ENCODE data around the gene PXK.

Gene PXK

GRCh38 chr3:58417075-58417474 lies 84.4 kb downstream of the PXK start:
- Histone ChIP-seq H3K27me3 (ENCODE audit: insufficient read depth, low read length, poor library complexity, severe bottlenecking) (no peaks in the 10 kb centered on the region), H3F3A (ENCODE audit: low read depth) (no peaks in the 10 kb centered on the region), H3K4me1 (ENCODE audit: insufficient read depth, low read length, poor library complexity, severe bottlenecking) (peaks cover 6% of the 10 kb centered on the region), H3K36me3 (ENCODE audit: insufficient read depth, low read length) (peaks cover 20% of the 10 kb centered on the region; the same call in 1 of the 2 replicates), H3K9me2 (replicated peaks; ENCODE audit: low read depth, low read length) (no peaks in the 10 kb centered on the region), H3K79me2 (ENCODE audit: insufficient read depth, low read length) (no peaks in the 10 kb centered on the region), H2AFZ (ENCODE audit: low read length) (no peak overlapping the region), H3K9ac (ENCODE audit: low read depth, low read length, poor library complexity, severe bottlenecking) (no peak overlapping the region), H3K4me3 (ENCODE audit: low read length, poor library complexity, severe bottlenecking) (no peak overlapping the region), H4K20me1 (ENCODE audit: insufficient read depth, low read length, poor library complexity, severe bottlenecking) (no peaks in the 10 kb centered on the region), H3K4me2 (ENCODE audit: low read depth, low read length, poor library complexity, severe bottlenecking) (no peak overlapping the region), H3K9me3 (ENCODE audit: insufficient read depth, low read depth, low read length) (no peaks in the 10 kb centered on the region)
- no peak for TF ChIP-seq EZH2phosphoT487 (IDR thresholded peaks at IDR 0.05; ENCODE audit: borderline replicate concordance)
- no peak for TF ChIP-seq CTCF (conservative IDR thresholded peaks at IDR 0.05; ENCODE audit: low read length)

DNA sequence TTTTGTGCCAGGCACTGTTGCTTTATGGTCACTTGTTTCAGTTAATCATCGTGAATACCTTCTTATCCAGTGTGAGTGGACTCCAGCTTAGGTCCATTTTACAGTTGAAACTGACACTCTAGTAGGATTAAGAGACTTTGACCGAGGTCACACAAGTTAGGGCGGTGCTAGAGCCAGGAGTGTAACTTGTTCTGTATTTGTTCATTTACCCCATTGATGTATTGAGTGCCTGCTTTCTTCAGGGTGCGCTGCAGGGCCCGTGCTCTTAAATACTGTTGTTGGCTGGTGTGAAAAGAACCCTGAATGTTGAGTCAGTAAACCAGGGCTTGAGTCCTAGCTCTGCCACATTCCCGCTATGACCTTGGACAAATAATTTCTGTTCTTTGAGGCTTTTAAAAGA lies 85.5 kb downstream of the PXK start:
- no peaks in the 10 kb centered on the region for H3F3A ChIP-seq (ENCODE audit: low read depth)
- no peaks in the 10 kb centered on the region for H3K27me3 ChIP-seq (ENCODE audit: insufficient read depth, low read length, poor library complexity, severe bottlenecking)
- no peak overlapping the region for H2AFZ ChIP-seq (ENCODE audit: low read length)
- peaks cover 16% of the 10 kb centered on the region; the same call in 1 of the 2 replicates for H3K36me3 ChIP-seq (ENCODE audit: insufficient read depth, low read length)
- no peak overlapping the region for H3K4me2 ChIP-seq (ENCODE audit: low read depth, low read length, poor library complexity, severe bottlenecking)
- H3K9ac ChIP-seq (ENCODE audit: low read depth, low read length, poor library complexity, severe bottlenecking), result no peak overlapping the region
- peaks cover 6% of the 10 kb centered on the region for H3K4me1 ChIP-seq (ENCODE audit: insufficient read depth, low read length, poor library complexity, severe bottlenecking)
- no peaks in the 10 kb centered on the region for H4K20me1 ChIP-seq (ENCODE audit: insufficient read depth, low read length, poor library complexity, severe bottlenecking)
- TF ChIP-seq CTCF (conservative IDR thresholded peaks at IDR 0.05; ENCODE audit: low read length) (no peak), EZH2phosphoT487 (IDR thresholded peaks at IDR 0.05; ENCODE audit: borderline replicate concordance) (no peak)
- H3K4me3 ChIP-seq (ENCODE audit: low read length, poor library complexity, severe bottlenecking), result no peak overlapping the region
- H3K9me3 ChIP-seq (ENCODE audit: insufficient read depth, low read depth, low read length), result no peaks in the 10 kb centered on the region
- no peaks in the 10 kb centered on the region for H3K79me2 ChIP-seq (ENCODE audit: insufficient read depth, low read length)
- no peaks in the 10 kb centered on the region for H3K9me2 ChIP-seq (replicated peaks; ENCODE audit: low read depth, low read length)

- Histone ChIP-seq H3K36me3 (ENCODE audit: insufficient read depth, low read length) (peaks cover 33% of the 10 kb centered on the region; the same call in 1 of the 2 replicates), H3K27me3 (ENCODE audit: insufficient read depth, low read length, poor library complexity, severe bottlenecking) (no peaks in the 10 kb centered on the region), H3K4me2 (ENCODE audit: low read depth, low read length, poor library complexity, severe bottlenecking) (no peak overlapping the region), H3K9ac (ENCODE audit: low read depth, low read length, poor library complexity, severe bottlenecking) (no peak overlapping the region), H3K4me1 (ENCODE audit: insufficient read depth, low read length, poor library complexity, severe bottlenecking) (peaks cover 6% of the 10 kb centered on the region), H3K9me3 (ENCODE audit: insufficient read depth, low read depth, low read length) (no peaks in the 10 kb centered on the region), H3F3A (ENCODE audit: low read depth) (no peaks in the 10 kb centered on the region), H3K4me3 (ENCODE audit: low read length, poor library complexity, severe bottlenecking) (no peak overlapping the region), H4K20me1 (ENCODE audit: insufficient read depth, low read length, poor library complexity, severe bottlenecking) (no peaks in the 10 kb centered on the region), H2AFZ (ENCODE audit: low read length) (no peak overlapping the region), H3K9me2 (replicated peaks; ENCODE audit: low read depth, low read length) (no peaks in the 10 kb centered on the region), H3K79me2 (ENCODE audit: insufficient read depth, low read length) (no peaks in the 10 kb centered on the region)
- TF ChIP-seq EZH2phosphoT487 (IDR thresholded peaks at IDR 0.05; ENCODE audit: borderline replicate concordance) (no peak), CTCF (conservative IDR thresholded peaks at IDR 0.05; ENCODE audit: low read length) (no peak)
These were observed 87.3 kb downstream of the PXK start for GRCh38 chr3:58419780-58420507.

Data from Loucy (cell line).